Measurements from ENCODE around the gene PLA2G4E.

The PLA2G4E gene

DNA sequence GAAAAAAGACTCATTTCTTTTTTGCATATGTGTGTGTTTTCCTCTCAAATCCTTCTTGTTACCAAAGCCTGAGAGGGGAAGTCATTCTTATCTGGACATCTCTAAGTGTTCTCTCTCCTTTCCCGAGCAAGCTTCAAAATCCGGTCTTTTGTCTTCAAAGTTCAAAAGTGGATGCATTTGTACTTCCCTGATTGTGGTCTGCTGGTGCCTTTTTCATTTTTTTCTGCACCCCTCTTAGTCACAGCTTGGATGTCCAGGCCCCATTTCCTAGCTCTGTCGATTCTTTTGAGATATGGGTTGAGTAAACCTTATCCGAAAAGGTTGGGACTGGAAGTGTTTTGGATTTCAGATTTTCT, 83.3 kb downstream of the PLA2G4E start:
- H3K4me3 ChIP-seq (ENCODE audit: low read depth, low read length) = no peak overlapping the region
- DNase-seq (ENCODE audit: low read depth) = no peak
- TF ChIP-seq, protein P1, sequence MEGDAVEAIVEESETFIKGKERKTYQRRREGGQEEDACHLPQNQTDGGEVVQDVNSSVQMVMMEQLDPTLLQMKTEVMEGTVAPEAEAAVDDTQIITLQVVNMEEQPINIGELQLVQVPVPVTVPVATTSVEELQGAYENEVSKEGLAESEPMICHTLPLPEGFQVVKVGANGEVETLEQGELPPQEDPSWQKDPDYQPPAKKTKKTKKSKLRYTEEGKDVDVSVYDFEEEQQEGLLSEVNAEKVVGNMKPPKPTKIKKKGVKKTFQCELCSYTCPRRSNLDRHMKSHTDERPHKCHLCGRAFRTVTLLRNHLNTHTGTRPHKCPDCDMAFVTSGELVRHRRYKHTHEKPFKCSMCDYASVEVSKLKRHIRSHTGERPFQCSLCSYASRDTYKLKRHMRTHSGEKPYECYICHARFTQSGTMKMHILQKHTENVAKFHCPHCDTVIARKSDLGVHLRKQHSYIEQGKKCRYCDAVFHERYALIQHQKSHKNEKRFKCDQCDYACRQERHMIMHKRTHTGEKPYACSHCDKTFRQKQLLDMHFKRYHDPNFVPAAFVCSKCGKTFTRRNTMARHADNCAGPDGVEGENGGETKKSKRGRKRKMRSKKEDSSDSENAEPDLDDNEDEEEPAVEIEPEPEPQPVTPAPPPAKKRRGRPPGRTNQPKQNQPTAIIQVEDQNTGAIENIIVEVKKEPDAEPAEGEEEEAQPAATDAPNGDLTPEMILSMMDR (conservative IDR thresholded peaks at IDR 0.05; ENCODE audit: low read depth, low read length) = no peak

DNA sequence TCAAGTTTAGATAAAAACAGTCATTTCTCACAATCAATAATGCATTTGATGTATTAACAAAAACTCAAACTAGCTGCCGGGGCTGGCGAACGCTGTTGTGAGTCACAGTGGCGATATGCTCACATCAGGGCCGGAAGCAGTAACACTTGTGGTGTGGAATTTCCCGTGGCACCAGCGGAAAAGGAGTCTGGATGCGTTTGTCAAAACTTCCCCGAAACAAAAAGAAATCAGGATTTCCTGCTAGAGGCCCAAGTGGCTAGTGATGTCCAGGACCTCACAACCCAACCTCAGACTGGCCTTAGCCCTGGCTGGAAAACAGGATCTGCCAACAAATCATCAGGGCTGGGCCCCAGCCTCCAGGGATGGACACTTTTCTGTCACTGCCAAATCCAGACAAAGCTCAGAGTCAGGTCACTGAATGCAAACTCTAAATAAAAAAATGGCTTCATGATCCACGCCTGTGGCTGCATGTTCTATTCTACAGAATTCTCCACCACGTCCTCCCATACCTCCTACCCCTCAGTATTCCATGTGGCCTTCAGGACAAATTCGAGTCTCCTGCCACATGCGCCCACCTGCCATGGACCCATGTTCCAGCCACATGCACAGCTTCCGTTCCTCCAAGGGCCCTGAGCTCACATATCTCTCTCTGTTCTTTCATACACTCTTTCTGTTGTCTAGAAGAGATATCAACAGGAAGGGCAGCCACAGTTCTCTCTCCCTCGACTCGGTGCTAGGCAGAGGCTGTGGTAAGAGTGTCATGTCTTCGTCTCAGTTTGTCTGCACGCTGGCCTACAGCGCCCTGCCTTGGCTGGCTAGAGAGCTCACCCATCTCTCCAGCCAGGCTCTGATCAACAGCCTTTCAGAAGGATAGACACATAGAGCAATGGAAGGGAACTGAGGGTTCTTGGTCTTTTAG, 83.9 kb downstream of the PLA2G4E start:
- H3K4me3 ChIP-seq (ENCODE audit: low read depth, low read length) = no peak overlapping the region
- peak; percentile 61 for DNase-seq (ENCODE audit: low read depth)
- TF ChIP-seq, protein P1 (conservative IDR thresholded peaks at IDR 0.05; ENCODE audit: low read depth, low read length) = no peak

DNA sequence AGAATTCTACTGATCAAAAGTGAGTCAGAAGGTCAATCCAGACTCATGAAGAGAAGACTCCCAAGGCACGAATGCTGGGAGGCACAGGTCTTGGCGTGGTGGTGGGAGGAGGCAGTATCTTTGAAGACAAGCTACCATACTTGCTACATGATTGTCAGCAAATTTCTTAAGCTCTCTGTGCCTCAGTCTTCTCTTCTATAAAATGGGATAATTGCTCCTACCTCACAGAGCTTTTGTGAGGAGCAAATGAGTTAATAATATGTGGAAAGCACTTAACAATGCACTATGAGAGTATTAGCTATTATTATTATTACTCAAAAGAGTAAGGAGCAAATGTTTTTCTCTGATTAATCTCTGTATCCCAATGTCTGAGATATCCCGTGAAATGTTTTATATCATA, 84.7 kb downstream of the PLA2G4E start:
- H3K4me3 ChIP-seq (ENCODE audit: low read depth, low read length) = no peak overlapping the region
- TF ChIP-seq, protein P1 (conservative IDR thresholded peaks at IDR 0.05; ENCODE audit: low read depth, low read length) = no peak
- no peak for DNase-seq (ENCODE audit: low read depth)

DNA sequence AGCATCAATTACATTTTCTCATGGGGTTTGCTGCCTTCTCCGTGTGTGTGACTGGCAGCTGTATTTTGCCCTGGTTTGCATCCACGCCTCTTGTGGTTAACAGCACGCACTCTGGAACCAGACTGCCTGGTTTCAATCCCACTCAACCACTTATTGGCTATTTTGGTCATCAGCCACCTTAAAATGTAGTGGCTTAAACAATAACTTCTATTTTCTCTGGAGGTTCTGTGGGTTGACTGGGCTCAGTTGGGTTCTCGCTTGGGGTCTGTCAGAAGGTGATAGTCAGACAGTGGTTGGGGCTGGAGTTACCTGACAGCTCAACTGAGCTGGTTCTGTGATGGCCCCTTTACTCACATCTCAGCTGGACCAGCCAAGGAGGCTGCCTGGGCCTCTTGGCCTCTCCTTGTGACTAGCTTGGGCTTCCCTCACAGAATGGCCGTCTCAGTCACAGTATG, 85.2 kb downstream of the PLA2G4E start:
- DNase-seq (ENCODE audit: low read depth) = no peak
- no peak overlapping the region for H3K4me3 ChIP-seq (ENCODE audit: low read depth, low read length)

DNA sequence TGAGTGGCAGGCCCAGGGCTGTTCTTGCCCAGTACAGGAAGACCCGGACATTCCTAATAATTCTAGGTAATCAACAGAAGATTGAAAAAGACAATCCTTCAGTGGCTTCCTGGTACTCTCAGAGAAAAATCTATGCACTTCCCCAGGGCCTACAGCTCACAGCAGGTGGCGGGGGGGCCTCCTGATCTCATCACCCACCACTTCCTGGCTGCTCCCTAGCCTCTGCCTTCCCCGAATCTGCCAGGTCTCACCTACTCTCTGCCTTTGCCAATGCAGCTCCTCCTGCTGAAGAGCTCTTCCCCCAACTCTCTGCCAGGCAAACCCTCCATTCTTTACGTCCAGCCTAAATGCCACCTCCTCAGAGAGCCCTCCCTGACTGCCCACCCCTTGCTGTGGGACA, 86.0 kb downstream of the PLA2G4E start:
- DNase-seq (ENCODE audit: low read depth) = no peak
- TF ChIP-seq, protein P1 (conservative IDR thresholded peaks at IDR 0.05; ENCODE audit: low read depth, low read length) = no peak
- H3K4me3 ChIP-seq (ENCODE audit: low read depth, low read length) = no peak overlapping the region

More for the DNA sequence above, 85.2 kb downstream of the PLA2G4E start:
- TF ChIP-seq, protein P1 (conservative IDR thresholded peaks at IDR 0.05; ENCODE audit: low read depth, low read length) = no peak

DNA sequence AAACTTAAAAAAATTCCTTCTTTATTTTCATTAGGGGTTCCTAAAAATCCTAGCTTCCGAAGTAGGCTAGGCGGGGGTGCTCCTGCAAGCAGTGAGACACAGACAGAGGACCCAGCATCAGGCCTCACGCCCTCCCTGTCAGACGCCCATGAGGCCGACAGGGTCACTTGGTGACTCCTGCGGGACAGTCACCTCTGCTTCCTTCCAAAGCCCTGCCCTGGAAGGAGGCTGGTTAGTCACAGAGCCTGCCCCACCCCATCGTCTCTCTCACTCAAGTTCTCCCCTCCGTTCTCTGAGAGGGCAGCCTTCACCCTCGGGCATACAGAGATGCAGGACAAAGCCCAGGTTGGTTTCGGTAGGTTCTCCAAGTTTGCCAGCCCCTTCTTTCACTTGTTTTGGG, 87.1 kb downstream of the PLA2G4E start:
- H3K4me3 ChIP-seq (ENCODE audit: low read depth, low read length) = no peak overlapping the region
- no peak for DNase-seq (ENCODE audit: low read depth)
- TF ChIP-seq, protein P1 (conservative IDR thresholded peaks at IDR 0.05; ENCODE audit: low read depth, low read length) = no peak

DNA sequence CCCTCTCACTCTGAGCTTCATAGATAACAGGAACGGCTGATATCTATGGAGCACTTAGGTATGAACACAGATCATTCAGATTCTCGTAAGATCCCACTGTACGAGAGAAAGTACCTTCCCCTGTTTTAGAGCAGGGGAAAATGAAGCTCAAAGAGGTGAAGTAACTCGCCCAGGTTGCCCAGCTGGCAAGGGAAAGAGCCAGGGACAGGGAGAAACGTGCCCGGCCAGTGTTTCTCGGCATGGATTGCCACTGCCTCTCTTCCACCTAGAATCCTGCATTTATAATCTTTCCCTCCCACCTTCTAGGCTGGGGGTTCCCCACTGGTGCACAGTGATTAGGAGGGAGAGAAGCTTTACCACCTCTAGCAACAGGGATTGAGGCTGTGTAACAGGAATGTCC, 87.5 kb downstream of the PLA2G4E start:
- H3K4me3 ChIP-seq (ENCODE audit: low read depth, low read length) = no peak overlapping the region
- TF ChIP-seq, protein P1 (conservative IDR thresholded peaks at IDR 0.05; ENCODE audit: low read depth, low read length) = no peak
- DNase-seq (ENCODE audit: low read depth) = no peak
